Small intestine (tissue), 7 donors: ENCODE measurements around the gene TNFAIP8L1. TPM values are rescaled to one million over a fixed set of nuclear protein-coding genes. Genes with fewer than 3 reads are reported as not detected.

Experiments
- DNase-seq, 2 donors: peaks; one replicate each; pipeline versions ENCODE4 v3.0.0 to v3.0.0-alpha.2; 2013
- FAIRE-seq: peaks from 2 replicates; lab custom pipeline; 2012; peaks lifted over from hg19 to GRCh38; lab: Jason Lieb, UNC
- H3K27ac ChIP-seq, 3 donors: one replicate each; pipeline ENCODE4 v1.5.1; 2013; ENCODE audit warnings: low read length in 2 of 3, mild to moderate bottlenecking in 2 of 3, control low read depth in 1 of 3, inconsistent platforms in 1 of 3, low read depth in 1 of 3, moderate library complexity in 1 of 3
- H3K27me3 ChIP-seq, 3 donors: one replicate each; pipeline ENCODE4 v1.6.1; 2013; ENCODE audit warnings: low read length in 3 of 3, inconsistent platforms in 1 of 3; ENCODE audit not compliant: control insufficient read depth in 3 of 3, insufficient read depth in 3 of 3
- H3K36me3 ChIP-seq, 3 donors: one replicate each; pipeline ENCODE4 v1.6.1; 2013; ENCODE audit warnings: low read length in 3 of 3, inconsistent platforms in 1 of 3, low read depth in 1 of 3, mild to moderate bottlenecking in 1 of 3, moderate library complexity in 1 of 3; ENCODE audit not compliant: control insufficient read depth in 3 of 3, insufficient read depth in 2 of 3
- H3K4me1 ChIP-seq, 3 donors: one replicate each; pipeline ENCODE4 v1.6.1; 2013; ENCODE audit warnings: low read length in 2 of 3, inconsistent platforms in 1 of 3, low read depth in 1 of 3, mild to moderate bottlenecking in 1 of 3, moderate library complexity in 1 of 3; ENCODE audit not compliant: control insufficient read depth in 3 of 3, insufficient read depth in 2 of 3
- H3K4me3 ChIP-seq, 3 donors: one replicate each; pipeline ENCODE4 v1.5.1; 2013; ENCODE audit warnings: low read length in 3 of 3, control low read depth in 1 of 3, inconsistent platforms in 1 of 3, low read depth in 1 of 3, mild to moderate bottlenecking in 1 of 3, moderate library complexity in 1 of 3
- H3K9me3 ChIP-seq, 2 donors: one replicate each; pipeline ENCODE4 v1.6.1; 2013; ENCODE audit warnings: low read depth in 1 of 2, low read length in 1 of 2; ENCODE audit not compliant: control insufficient read depth in 2 of 2, insufficient read depth in 1 of 2
- WGBS, 3 donors: extraction: QIAGEN DNeasy Blood & Tissue Kit; methylation state at CpG; one replicate each; pipeline ENCODE4 v1.1.7; 2013; 5-methylcytosine and 5-hydroxymethylcytosine counted together
- polyA plus RNA-seq, 4 donors: library from polyadenylated mRNA; stranded (reverse) in 3 of 4; unstranded in 1 of 4; fragments of 200-250 nt in 3 of 4; fragments of 120-200 nt in 1 of 4; gene quantifications; one replicate each; pipeline versions ENCODE4 v1.2.1 to v1.2.3, GENCODE V29; 2013
- donor health status: healthy with polysubstance abuse.
- donor health status: control.
- donor health status: control.
- donor health status: Bipolar disorder and iron deficiency.
- donor health status: healthy.

TNFAIP8L1 gene
- polyA plus RNA-seq, 4 donors: 8.9 to 24.6 (median 16.0) TPM

GRCh38 chr19:4657262-4657661, 17.9 kb downstream of the TNFAIP8L1 start:
- WGBS, 3 donors: 77 to 86% (median 79%) methylated on average over 14 of the region's 14 CpGs
- Histone ChIP-seq H3K4me3 (no peak overlapping the region), H3K27ac (no peak overlapping the region), H3K36me3 (peaks cover 21 to 95% (median 23%) of the 10 kb centered on the region in 3 donors), H3K27me3 (no peaks in the 10 kb centered on the region), H3K4me1 (no peaks in the 10 kb centered on the region), H3K9me3 (peaks cover 0 to 10% of the 10 kb centered on the region in 2 donors)
- no peak for FAIRE-seq
- no peak for DNase-seq

DNA sequence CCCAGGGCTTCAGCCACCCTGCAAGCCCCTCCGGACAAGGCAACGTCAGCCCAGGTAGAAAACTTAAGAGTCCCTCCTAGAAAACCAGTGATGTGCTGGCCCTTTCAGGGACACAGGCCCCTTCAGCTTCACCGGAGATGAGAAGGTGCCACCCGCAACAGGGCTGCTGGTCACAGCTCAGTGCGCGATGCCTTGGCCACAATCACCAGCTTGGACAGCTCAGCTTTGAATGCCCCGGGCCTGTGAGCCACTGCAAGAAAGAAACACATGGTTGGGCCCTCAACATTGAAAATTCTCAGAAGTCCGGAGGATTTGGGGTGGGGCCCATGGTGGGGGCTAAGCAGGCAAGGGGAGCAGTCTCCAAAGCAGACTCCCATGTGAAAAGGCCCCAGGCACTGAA, 18.5 kb downstream of the TNFAIP8L1 start:
- H3K27me3 ChIP-seq: no peaks in the 10 kb centered on the region
- H3K4me1 ChIP-seq: no peaks in the 10 kb centered on the region
- WGBS, 3 donors: 88 to 95% (median 92%) methylated on average over 8 of the region's 8 CpGs
- peaks cover 21 to 95% (median 28%) of the 10 kb centered on the region in 3 donors for H3K36me3 ChIP-seq
- H3K4me3 ChIP-seq: no peak overlapping the region
- H3K27ac ChIP-seq: no peak overlapping the region
- FAIRE-seq (no peak), DNase-seq (no peak)
- H3K9me3 ChIP-seq: peaks cover 0 to 10% of the 10 kb centered on the region in 2 donors

DNA sequence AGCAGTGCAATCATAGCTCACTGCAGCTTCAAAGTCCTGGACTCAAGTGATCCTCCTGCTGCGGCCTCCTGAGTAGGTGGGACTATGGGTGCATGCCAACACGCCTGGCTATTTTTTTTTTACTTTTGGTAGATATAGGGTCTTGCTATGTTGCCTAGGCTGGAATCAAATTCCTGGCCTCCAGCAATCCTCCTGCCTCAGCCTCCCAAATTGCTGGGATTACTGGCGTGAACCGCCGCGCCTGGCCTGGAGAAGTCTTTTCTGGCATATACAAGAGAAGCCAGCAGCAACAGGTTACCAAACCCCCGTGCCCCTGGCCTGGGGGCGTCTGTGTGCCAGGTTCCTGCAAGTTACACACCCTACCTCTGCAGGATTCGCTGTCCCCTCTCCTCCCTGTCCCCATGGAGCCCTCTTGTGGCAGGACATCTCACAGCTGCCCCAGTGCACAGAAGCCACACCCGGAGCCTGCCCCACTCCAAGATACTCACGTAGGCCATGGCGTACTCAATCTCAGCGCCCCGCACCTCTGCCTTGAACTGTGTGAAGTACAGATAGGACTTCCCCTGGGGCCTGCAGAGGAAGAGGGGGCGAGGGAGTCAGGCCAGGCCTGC, 21.0 kb downstream of the TNFAIP8L1 start:
- WGBS, 3 donors: 87 to 91% (median 89%) methylated on average over 15 of the region's 15 CpGs
- Histone ChIP-seq H3K27ac (no peak overlapping the region), H3K4me1 (no peaks in the 10 kb centered on the region), H3K36me3 (peaks cover 25 to 95% (median 36%) of the 10 kb centered on the region in 3 donors), H3K27me3 (no peaks in the 10 kb centered on the region), H3K9me3 (peaks cover 0 to 10% of the 10 kb centered on the region in 2 donors), H3K4me3 (no peak overlapping the region)
- DNase-seq (peak in 1 of 2 donors; percentile 47), FAIRE-seq (no peak)

DNA sequence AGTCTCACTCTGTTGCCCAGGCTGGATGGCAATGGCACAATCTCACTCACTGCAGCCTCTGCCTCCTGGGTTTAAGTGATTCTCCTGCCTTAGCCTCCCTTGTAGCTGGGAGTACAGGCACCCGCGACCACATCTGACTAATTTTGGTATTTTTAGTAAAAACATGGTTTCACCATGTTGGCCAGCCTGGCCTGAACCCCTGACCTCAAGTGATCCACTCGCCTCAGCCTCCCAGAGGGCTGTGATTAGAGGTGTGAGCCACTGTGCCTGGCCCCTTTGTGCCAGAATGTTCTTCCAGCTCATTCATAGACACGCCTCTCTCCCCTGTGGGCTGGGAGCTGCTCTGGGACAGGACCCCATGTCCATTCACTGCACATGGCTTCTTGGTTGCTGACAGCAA, 21.7 kb downstream of the TNFAIP8L1 start:
- Histone ChIP-seq H3K27ac (no peak overlapping the region), H3K4me1 (no peaks in the 10 kb centered on the region), H3K9me3 (peaks cover 0 to 10% of the 10 kb centered on the region in 2 donors), H3K27me3 (no peaks in the 10 kb centered on the region), H3K36me3 (peaks cover 25 to 94% (median 36%) of the 10 kb centered on the region in 3 donors), H3K4me3 (no peak overlapping the region)
- no peak for DNase-seq
- FAIRE-seq: no peak
- WGBS, 3 donors: 85 to 89% (median 86%) methylated on average over 4 of the region's 4 CpGs

- DNase-seq (no peak), FAIRE-seq (no peak)
- Histone ChIP-seq H3K4me3 (no peak overlapping the region), H3K27me3 (no peaks in the 10 kb centered on the region), H3K27ac (no peak overlapping the region), H3K9me3 (peaks cover 0 to 10% of the 10 kb centered on the region in 2 donors), H3K36me3 (peaks cover 27 to 92% (median 35%) of the 10 kb centered on the region in 3 donors), H3K4me1 (no peaks in the 10 kb centered on the region)
- WGBS, 3 donors: 77 to 84% (median 80%) methylated on average over 20 of the region's 20 CpGs
Measured at GRCh38 chr19:4662020-4662695, 22.8 kb downstream of the TNFAIP8L1 start.

- H3K27ac ChIP-seq: no peak overlapping the region
- 82 to 89% (median 88%) methylated on average over 6 of the region's 6 CpGs for WGBS, 3 donors
- no peak for DNase-seq
- no peak for FAIRE-seq
- H3K9me3 ChIP-seq: peaks cover 0 to 10% of the 10 kb centered on the region in 2 donors
- no peaks in the 10 kb centered on the region for H3K27me3 ChIP-seq
- peaks cover 22 to 91% (median 33%) of the 10 kb centered on the region in 3 donors for H3K36me3 ChIP-seq
- no peaks in the 10 kb centered on the region for H3K4me1 ChIP-seq
- H3K4me3 ChIP-seq: no peak overlapping the region
Measured at GRCh38 chr19:4662812-4663211, 23.5 kb downstream of the TNFAIP8L1 start.

GRCh38 chr19:4664642-4665041, 25.3 kb downstream of the TNFAIP8L1 start:
- DNase-seq: no peak
- FAIRE-seq: no peak
- peaks cover 11 to 81% (median 21%) of the 10 kb centered on the region in 3 donors for H3K36me3 ChIP-seq
- no peak overlapping the region for H3K27ac ChIP-seq
- H3K4me3 ChIP-seq: no peak overlapping the region
- 88 to 94% (median 89%) methylated on average over 12 of the region's 12 CpGs for WGBS, 3 donors
- H3K27me3 ChIP-seq: no peaks in the 10 kb centered on the region
- peaks cover 0 to 7% (median 3%) of the 10 kb centered on the region in 3 donors for H3K4me1 ChIP-seq
- no peaks in the 10 kb centered on the region for H3K9me3 ChIP-seq

- peak; percentile 89 to 94 for DNase-seq
- H3K27ac ChIP-seq: peak within 1 kb of the TSS; percentile 60 to 90 (median 79)
- FAIRE-seq: no peak
- H3K9me3 ChIP-seq: peaks cover 0 to 2% of the 10 kb centered on the region in 2 donors
- H3K4me1 ChIP-seq: peaks cover 0 to 7% (median 7%) of the 10 kb centered on the region in 3 donors
- peaks cover 3 to 39% (median 5%) of the 10 kb centered on the region in 3 donors for H3K36me3 ChIP-seq
- WGBS, 3 donors: 0% methylated on average over 31 to 75 of the region's 75 CpGs
- H3K27me3 ChIP-seq: no peaks in the 10 kb centered on the region
- peak within 1 kb of the TSS; percentile 77 to 99 (median 82) for H3K4me3 ChIP-seq
Measured at GRCh38 chr19:4669723-4670480, 30.6 kb downstream of the TNFAIP8L1 start, which contains the start of gene MYDGF. Gene MYDGF, minus strand, starts transcription at chr19:4670342. Its CDS starts 8 bp downstream, at chr19:4670334.
